Fibroblast of pulmonary artery (primary cell): Measurements from ENCODE around the gene CAV3.

ENCODE experiments used
- DNase-seq: peaks from one replicate; pipeline ENCODE4 v3.0.0-alpha.2; 2010; ENCODE audit warnings: low read depth
- H3K4me3 ChIP-seq: replicated peaks from 2 replicates; pipeline ENCODE4 v1.5.1; 2011; ENCODE audit warnings: low read depth, mild to moderate bottlenecking, control low read depth, low read length, moderate library complexity
- TF ChIP-seq, protein P1 (sequence below): IDR thresholded peaks from 2 replicates; pipeline ENCODE4 v1.5.1; 2011; ENCODE audit warnings: mild to moderate bottlenecking, control low read depth, low read length, inconsistent platforms; ENCODE audit errors: missing control alignments

The CAV3 gene

GRCh38 chr3:8727605-8728512, 5.7 kb upstream of the CAV3 start:
- TF ChIP-seq, protein P1, sequence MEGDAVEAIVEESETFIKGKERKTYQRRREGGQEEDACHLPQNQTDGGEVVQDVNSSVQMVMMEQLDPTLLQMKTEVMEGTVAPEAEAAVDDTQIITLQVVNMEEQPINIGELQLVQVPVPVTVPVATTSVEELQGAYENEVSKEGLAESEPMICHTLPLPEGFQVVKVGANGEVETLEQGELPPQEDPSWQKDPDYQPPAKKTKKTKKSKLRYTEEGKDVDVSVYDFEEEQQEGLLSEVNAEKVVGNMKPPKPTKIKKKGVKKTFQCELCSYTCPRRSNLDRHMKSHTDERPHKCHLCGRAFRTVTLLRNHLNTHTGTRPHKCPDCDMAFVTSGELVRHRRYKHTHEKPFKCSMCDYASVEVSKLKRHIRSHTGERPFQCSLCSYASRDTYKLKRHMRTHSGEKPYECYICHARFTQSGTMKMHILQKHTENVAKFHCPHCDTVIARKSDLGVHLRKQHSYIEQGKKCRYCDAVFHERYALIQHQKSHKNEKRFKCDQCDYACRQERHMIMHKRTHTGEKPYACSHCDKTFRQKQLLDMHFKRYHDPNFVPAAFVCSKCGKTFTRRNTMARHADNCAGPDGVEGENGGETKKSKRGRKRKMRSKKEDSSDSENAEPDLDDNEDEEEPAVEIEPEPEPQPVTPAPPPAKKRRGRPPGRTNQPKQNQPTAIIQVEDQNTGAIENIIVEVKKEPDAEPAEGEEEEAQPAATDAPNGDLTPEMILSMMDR: no peak
- no peak for DNase-seq
- no peak overlapping the region for H3K4me3 ChIP-seq

DNA sequence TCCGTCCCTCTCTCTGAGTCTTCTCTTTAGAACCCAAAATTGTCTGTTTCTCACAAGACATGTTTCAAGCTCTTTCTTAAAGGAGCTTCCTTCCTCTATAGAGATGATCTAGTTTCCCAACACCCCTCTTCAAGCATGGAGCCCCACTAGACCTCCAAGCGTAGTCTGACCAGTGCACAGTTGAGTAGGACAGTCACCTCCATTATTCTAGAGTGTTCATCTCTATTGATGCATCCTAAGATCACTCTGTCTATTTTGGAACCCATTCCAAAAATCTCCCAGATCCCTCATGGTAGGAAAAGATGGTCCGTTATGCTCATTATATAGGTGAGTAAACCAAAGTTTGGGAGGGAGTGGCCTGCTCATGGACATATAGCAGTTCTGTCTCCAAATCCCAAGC, 4.1 kb upstream of the CAV3 start:
- TF ChIP-seq, protein P1: no peak
- no peak overlapping the region for H3K4me3 ChIP-seq

GRCh38 chr3:8730656-8731055, 2.9 kb upstream of the CAV3 start:
- TF ChIP-seq, protein P1: no peak
- DNase-seq: peak; percentile 58

More for the DNA sequence above, 4.1 kb upstream of the CAV3 start:
- DNase-seq: no peak

DNA sequence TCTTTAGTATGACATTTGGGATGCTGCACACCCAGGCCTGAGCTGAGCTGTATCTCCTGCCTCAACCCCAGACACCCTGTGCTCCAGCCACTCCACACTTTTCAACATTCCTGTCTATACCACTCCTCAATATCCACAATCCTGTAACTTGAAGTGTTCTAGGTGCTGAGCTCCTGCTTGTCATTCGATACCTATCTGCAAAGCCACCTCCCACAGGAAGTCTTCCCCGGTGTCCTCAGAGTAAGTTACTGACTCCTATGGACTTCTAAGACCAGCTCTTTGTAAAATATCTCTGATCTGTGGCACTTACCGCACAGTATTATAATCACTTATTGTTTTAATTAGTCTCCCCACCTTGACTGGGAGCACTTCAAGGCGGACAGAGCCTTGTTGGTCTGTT, 1.2 kb upstream of the CAV3 start:
- DNase-seq: no peak
- H3K4me3 ChIP-seq: no peak overlapping the region
- TF ChIP-seq, protein P1: no peak

More at GRCh38 chr3:8730656-8731055, 2.9 kb upstream of the CAV3 start:
- H3K4me3 ChIP-seq: no peak overlapping the region

DNA sequence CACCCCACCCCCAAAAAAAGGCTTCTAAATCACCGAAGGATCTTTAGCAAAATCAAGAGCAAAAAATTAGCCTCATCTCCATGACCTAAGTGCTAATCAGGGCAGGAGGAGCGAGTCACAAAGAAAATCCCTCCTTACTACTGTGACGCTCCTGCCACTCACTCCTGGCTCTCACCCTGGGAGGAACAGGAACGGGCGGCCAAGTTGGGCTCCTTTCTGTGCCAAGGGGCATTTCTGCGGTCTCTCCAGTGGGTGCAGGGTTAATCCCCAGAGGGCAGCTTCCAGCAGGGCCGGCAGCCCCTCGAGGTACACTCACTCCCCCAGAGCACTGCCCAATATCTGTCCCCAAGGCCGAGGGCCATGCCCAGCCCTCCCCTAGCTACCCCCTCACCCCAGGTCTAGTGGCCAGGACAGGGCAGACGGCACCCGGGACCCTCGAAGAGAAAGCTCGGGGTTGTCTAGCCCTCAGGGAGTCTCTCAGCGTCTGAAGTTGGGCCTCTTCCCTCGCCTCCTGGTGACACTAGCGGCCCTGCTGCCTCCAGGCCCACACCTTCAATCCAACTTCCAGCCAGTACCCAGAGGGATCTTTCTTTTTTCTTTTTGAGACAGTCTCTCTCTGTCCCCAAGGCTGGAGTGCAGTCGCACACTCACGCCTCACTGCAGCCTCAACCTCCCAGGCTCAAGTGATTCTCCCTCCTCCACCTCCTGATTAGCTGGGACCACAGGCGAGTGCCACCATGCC, 706 bp downstream of the CAV3 start:
- no peak overlapping the region for H3K4me3 ChIP-seq
- DNase-seq: no peak
- TF ChIP-seq, protein P1: no peak

- no peak overlapping the region for H3K4me3 ChIP-seq
- no peak for DNase-seq
- TF ChIP-seq, protein P1: no peak
These were observed 1.3 kb downstream of the CAV3 start for GRCh38 chr3:8734908-8735307.
